NCI-H2227 (cell line): ENCODE data around the gene ME3.

Source experiments
- DNase-seq: peaks from one replicate; lab custom pipeline; 2025; ENCODE audit not compliant: unreplicated experiment; lab: John Stamatoyannopoulos, UW

ME3 gene

DNA sequence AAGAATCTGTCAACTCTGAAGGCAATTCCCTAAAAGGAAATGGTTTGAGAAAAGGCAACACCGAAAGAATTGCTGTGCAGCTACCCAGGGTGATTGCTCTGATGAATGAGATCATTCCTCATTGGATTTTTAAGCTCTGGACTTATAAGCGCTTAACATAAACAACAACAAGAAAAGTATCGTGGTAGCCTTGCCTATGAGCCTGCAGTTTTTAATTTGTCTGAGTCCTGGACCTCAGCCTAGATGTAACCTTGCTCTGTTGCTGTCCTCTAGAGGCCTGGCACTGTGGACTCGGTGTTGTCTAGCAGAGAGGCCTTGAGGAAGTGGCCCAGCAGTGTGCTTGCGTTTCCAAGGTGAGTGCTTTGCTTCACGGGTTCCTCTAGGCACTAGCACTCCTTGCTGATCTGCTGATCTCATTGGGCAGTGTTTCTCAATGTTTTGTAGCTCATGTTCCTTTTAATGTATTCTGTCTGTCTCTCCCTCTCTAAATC lies 277.3 kb downstream of the ME3 start:
- DNase-seq: no peak
